Measurements from ENCODE around the gene MBP. TPM values are rescaled to one million over a fixed set of nuclear protein-coding genes. Genes with fewer than 3 reads are reported as not detected.

Gene MBP
- total RNA-seq, 1 donor from 2014 or later: 0.53 TPM

DNA sequence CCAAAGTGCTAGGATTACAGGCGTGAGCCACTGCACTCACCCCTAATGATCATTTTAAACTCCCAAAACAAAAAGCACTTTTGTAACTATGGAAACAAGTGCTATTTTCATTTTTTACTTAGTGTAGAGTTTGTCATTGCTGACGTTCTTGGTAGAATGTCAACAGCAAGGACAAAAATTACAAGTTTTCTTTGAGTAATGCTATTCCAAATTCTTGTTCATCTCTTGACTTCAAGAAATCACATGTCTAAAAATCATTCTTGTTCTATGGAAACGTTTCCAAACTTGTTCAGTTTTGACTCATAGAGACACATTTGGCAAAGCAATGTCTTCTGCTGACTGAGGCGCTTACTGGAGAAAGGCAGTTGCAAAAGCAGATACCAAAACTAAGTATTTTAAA, 82.6 kb downstream of the MBP start:
- DNase-seq (ENCODE audit: low read depth, low spot score): no peak

DNA sequence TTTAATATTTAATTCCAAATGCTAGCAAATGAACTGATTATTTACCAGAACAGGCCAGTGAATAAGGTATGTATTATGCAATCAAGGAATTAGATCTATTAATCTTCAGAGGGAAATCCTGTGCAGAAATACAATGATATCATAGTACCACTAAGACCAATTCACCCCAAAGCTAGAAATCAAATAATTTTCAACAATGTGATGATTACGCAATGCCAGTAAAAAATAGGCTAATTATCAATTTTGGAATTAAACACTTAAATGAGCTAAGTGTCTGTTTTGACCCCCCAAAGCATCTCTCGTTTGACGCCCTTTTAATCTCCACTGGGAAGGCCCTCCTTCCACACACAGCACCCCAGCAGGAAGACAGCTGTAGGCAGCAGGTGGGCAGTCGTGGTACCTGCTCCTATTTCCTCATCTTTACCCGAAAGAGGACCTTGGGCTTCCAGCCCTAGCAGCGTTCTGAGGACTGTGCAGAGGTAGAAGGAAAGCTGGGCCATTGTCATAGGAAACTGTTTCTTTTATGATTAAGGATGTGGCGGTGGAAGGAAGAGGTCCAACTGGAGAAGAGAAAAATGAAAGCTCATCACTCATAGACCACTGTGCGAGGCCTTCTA, 84.7 kb downstream of the MBP start:
- no peak for DNase-seq (ENCODE audit: low read depth, low spot score)

DNA sequence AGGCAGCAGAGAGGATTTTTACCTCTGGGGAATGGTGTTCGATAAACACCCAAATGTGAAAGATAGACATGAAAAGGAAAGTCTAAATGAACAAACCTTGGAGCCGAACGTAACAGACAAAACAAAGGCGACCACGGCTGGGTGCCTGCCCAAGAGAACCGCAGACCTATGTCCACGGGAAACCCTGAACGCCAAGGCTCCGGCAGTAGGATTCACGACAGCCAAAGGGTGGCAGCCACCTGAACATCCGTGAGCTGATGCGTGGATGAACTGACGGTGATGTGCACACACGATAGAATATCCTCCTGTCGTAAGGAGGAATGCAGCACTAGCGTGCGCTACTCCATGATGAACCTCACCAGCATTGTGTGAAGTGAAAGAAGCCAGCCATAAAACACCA, 85.6 kb downstream of the MBP start:
- no peak for DNase-seq (ENCODE audit: low read depth, low spot score)

DNA sequence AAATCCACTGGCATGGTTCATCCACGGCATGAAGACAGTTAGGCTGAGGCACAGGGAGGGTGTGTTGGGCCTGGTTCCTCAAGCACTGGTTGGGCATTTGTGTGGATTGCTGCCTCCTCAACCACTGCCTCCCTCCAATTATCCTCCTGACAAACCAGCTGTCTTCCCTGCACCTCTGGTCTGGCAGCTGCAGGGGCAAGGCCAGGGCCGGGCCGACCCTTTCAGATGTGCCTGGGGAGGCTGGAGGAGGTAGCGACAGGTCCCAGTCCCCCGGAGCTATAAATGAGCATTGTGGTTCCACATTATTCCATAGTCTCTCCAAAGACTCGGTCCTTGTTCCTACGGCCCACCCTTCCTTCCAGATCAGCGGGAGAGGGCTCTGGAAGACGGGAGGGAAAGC, 86.2 kb downstream of the MBP start:
- no peak for DNase-seq (ENCODE audit: low read depth, low spot score)

DNA sequence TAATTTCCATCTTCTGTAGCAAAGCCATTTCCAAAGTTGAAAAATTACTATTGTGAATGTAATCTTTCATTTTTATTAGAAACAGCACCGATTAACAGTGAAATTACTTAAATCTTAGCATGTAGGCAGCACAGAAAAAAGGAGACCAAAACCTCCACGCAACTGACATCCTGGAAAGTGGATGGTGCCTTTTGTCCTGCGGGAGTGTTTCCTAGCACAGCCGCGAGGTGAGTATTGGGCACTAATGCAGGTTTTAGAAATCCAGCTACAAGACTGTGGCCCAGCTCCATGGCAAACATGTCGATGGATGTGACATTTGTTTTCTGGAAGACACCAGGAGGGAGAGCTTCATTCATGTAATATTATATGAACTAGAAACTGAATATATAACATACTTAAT, 86.9 kb downstream of the MBP start:
- no peak for DNase-seq (ENCODE audit: low read depth, low spot score)

DNA sequence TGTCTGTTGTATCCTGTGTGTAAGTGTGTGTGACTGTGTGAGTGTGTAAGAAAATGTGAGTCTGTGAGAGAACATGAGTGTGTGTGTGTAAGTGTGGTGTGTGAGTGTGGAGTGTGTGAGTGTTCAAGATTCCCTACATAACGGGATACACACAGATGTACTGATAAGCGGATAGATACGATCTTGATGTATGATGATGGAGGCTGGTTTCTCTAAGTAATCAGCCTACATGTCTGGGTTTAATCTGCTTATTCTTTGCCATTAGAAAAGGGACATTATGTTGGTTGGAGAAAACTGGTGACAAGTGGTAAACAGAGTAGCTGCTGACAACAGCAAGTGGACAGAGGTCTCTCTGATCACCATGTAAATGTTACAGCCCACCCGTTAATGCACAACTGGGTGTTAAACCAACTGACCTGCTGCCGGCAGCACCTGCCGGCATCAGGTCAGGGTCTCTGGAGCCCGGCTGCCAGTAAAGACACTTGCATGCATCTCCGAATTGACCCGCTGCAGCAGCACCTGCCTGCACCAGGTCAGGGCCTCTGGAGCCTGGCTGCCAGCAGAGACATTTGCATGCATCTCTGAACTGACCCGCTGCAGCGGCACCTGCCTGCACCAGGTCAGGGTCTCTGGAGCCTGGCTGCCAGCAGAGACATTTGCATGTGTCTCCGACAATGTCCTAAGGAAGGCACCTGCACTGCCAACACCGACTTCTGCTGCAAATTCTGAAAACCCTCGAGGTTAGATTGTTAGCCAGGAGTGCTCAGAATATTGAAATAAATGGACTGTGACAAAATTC, 87.5 kb downstream of the MBP start:
- DNase-seq (ENCODE audit: low read depth, low spot score): no peak

DNA sequence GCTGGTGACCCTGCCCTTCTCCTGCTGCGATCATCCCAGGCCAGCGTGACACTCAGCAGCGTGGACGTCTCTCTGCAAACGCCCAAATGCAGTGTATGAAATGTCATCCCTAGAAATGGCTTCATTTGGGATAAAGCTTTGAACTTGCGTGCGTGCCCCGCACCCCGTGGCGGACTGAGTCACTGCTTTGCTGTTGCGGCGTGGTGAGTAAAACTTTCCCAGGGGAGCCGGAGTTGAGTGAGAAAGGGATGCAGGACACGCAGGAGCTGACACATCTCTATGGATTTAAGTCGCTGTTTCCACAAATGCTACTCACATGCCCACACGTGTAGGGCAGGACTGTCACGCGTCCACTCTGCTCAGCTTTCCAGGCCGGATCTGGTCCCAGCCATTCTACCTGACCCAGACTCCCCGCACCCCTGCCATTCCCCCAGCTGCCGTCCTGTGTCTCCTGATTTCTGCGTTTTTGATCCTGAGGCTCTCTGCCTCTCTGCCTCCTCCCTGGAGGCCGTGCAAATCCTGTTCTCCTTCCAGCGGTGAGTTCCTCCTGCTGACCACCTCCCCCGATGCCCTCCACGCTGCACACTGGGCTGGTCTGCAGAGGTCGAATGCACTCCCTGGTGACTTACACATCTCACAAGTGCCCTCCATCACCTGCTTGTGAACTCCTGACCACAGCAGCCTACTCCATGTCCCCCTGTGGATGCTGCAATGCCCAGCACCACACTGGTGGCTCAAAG, 88.9 kb downstream of the MBP start:
- no peak for DNase-seq (ENCODE audit: low read depth, low spot score)

DNA sequence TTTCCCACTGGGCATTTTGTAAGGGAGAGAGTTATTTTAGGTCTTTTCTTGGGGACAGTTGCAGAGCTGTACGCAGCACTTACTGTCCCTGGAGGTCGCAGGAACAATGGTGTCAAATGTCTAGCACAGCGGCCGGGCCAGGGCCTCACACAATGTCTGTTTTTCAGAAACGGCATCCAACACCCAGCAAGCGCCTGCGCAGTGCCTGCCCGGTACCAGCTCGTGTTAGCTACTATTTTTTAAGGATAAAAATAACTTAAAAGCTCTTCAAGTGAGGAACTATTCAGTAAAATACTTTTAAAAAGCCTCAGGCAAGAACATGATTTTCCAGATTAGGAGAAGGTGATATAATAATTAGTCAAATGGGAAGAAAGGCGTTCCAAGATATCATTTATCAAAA, 90.0 kb downstream of the MBP start:
- no peak for DNase-seq (ENCODE audit: low read depth, low spot score)

DNA sequence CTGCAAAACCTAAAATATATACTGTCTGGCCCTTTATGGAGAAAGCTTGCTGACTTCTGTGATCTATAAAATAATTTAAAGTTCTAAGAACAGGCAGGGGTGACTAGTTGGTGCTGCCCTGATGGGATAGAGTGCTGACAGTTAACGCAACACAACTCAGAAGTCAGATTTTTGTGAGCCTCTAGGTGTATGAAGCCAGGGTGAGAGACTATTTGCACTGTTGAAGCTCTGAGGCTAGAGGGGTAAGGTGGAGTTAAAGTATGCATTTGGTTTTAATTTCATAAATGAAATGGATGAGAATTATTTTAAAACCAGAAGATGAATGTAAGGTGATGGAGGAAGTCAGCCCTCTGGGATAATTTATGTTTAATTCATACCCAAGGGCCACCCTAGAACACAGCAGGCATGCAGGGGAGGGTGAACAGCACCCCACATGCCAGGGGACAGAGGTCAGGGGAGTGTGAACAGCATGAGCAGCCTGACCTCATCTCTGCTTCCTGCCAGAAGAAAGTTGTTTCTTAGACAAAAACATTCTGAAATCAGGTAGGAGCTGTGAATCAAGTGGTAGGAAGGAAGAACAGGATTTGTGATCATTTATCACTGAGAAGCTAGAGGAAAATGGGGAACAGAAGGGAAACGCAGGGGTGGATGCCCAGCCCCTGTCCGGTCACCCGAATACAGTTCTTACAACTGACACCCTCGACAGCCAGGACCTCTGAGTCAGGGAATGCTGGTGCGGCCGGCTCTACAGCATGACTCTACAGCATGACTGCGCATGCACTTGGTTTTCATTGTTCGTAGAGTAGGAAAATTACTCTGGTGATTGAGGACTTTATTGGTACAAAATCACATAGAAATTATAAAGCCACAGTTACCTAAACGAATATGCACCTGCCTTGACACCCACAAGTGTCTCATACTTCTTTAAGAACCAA, 93.1 kb downstream of the MBP start:
- no peak for DNase-seq (ENCODE audit: low read depth, low spot score)

DNA sequence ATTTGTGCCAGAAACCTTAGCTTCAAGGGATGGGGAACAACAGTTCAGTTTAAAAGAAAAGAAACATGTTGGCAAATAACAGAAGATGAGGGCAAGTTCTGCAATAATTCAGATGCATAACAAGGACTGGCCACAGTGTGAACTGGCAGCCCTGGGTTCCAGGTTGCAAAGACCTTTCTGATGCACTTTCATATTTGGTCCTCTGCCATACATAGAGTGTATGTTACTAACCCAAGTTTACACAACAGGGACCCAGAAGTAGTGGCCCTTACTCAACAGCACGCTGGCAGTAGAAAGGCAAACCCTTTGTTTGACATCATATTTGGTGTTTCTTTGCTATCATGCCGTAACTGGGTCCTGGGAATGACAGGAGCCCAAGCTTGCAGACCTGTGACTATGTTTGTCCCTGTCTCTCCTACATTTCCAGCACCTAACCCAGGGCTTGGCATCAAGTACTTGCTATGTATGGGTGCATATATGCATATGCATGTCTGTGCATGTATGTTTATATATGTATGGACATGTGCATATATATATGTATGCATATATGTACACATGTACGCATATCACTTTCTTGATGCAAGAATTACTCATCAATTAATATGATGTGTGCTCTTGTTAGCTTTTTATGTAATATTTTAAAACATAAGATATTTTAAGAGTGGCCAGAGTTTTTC, 94.3 kb downstream of the MBP start:
- DNase-seq (ENCODE audit: low read depth, low spot score): no peak

DNA sequence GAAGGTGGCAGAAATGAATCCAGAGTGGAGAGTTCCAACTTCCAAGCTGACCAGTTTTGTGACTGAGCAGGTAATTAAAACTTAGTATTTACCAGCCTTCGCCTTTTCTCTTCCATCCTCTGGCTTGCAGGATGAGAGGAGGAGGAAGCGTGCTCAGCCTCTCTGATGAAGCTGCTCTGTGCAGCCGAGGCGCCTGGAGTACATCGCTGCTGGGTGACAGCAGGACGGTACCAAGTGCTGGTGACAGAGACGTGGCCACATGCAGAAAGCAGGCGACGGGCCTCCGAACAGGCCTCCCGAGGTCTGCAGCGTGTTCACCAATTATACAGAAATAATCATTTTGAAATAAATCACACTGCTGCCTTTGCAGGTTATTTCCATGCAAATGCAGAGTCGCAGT, 95.0 kb downstream of the MBP start:
- no peak for DNase-seq (ENCODE audit: low read depth, low spot score)

DNA sequence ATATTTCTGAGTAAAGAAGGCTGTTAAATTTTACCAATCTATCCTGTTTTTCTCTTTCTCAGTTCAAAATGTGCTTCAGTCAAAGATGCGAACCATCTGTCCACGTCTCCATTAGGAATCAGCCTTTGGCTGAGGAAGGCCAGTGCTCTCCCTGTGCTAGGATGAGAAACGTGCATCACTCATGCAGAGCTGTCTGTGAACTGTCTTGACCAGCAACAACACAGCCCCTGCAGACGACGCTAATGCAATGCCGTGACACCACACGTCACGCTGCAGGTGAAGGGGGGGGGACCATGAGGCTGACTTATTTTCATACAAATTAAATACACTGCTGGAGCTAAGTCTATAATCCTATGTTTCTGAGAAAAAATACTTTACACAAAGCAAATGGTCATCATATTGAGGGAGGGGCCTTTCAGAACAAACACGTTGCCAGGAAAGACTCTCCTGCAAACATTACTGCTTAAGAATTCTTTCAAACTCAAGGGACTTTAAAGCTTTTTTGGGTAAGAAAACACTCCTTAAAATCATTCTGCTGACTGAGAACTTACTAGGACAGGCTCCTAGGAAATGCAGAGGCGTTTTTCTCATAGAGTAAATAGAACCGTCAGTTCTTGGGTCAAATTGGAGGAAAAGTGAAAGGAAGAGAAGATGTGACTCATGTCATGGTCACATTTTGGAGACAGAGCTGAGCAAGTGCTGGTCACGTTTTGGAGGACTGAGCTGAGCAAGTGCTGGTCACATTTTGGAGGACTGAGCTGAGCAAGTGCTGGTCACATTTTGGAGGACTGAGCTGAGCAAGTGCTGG, 97.0 kb downstream of the MBP start:
- DNase-seq (ENCODE audit: low read depth, low spot score): no peak

DNA sequence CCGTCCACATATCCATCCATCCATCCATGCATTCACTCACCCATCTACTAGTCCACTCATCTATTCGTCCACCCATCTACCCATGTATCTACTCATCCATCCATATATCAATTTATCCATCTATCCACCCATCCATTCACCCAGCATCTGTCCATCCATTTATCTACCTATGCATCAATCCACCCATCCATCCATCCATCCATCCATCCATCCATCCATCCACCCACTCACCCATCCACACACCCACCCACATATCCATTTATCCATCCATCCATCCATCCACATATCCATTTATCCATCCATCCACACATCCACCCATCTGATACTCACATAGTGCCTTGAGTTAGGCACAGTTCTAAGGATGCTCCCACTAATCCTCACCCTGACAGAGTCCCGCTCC, 99.0 kb downstream of the MBP start:
- no peak for DNase-seq (ENCODE audit: low read depth, low spot score)

DNA sequence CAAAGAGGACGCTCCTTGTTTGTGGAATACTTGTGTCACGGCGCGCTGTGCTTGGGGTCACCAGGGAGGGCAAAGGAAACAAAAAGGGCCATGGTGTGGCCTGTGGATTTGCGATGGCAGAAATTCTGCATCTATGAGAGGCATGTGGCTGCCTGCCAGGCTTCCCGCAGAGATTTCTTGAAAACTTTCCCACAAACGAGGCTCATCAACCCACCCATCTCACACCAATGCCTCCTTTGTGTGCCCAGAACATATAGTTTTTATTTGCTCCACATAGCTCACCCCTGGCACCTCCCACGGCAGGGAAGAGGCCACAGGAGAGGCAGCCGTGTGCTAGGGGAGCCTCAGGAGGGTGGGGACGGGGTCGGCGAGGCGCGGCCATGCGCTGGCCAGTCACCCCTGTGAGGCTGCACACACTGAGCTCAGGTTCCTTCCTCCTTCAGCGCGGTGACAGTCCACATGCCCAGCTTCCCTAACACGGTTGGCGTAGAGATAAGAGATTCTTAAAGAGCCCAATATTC, 100.3 kb downstream of the MBP start:
- DNase-seq (ENCODE audit: low read depth, low spot score): no peak

DNA sequence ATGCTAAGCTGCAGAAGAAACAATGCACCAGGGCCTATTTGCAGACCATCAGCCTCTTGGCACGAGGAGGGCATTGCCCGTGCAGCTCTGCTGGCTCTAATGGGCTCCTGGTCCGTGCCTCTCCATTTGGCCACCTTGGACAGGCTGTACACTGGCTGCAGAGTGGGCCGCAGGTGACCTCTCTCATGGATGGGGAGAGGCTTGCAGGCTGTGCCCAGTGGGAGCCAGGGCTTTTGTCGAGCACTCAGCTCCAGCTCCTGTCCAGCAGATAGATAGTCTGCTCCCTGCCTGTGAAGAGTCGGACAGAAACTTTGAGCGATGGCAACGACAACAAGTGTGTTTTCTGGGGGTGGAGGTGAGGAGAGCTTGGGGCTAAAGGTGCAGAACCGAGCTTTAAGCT, 100.9 kb downstream of the MBP start:
- DNase-seq (ENCODE audit: low read depth, low spot score): no peak

DNA sequence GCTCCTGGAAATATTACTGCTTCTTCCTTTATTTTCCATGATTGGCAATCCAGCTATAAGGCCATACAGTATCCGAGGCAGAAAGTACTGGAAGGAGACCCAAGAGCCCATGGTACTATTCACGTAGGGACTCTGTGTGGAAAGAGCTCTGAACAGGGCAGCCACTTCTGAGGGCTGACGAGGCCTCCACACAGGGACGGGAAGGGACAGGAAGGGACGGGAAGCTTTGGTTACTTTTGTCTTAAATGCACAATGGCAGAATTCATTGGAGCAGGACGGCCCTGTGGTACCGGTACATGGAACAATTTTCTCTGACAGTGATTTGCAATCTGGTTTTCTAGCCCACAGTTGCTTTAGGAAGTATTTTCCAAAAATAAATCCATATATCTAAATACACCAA, 102.4 kb downstream of the MBP start:
- no peak for DNase-seq (ENCODE audit: low read depth, low spot score)

DNA sequence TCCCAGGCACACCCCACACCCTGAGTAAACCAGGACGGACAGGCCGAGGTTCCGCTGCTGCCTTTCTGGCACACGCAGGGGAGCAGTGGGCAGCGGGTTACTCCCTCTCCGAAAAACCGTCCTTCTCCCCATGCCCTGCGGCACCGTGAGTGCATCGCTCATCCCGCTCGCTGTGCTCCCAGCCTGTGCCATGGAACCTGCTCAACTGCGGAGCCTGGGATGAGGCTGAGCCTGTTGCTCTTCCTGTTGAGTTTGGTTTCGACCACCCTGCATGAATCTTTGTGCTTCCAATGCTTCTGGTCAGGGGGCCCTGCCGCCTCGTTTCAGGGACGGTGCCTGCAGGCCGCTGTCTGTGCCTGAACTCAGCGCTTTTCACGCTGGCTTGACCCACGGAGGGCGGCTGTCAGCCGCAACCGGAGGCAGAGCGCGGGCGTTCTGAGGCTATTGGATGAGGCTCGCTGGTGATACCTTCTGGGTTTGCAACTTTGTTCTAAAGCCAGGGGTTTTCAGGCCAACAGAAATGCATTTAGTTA, 106.7 kb downstream of the MBP start:
- DNase-seq (ENCODE audit: low read depth, low spot score): no peak

DNA sequence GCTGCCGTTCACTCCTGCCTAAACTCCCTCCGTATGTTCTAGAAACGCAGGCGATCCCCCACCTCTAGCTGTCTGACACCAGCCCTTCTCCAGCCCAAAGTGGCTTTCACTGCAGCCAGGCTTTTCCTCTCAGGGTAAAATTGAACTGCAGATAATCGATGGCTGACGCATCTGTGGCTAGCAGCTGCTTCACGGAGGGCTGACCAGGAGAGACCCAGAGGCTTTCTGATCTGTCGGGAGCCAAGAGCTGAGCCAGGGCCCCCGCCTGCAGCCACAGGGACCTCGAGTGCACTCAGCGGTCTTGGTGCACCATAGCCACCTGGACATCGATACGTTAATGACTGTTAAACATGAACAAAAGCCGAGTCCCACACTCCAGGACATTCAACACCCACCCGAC, 107.5 kb downstream of the MBP start:
- DNase-seq (ENCODE audit: low read depth, low spot score): no peak

DNA sequence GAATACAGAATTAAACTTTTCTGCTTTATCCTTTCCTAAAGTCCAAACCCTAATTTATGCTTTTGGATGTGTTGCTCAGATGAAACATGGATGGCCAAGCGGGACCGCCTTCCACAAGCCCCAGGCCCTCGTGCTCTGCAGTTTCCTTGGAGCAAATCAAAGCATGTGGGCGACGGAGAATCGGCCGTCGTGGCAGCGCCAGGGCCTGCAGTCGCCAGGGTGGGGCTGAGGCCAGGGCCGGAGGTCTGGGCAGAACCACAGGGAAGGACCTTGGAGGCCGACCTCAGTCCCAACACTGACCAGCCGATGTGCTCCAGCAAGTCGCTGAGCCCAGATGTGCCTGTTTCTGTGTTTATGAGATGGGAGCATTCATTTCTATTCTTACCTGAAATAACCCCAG, 108.1 kb downstream of the MBP start:
- DNase-seq (ENCODE audit: low read depth, low spot score): no peak
